AG09319 (cell line): Measurements from ENCODE around the gene TRANK1.

ENCODE experiments used
- DNase-seq: peaks from one replicate; pipeline ENCODE4 v3.0.0-alpha.2; 2010; ENCODE audit warnings: low read depth; ENCODE audit errors: extremely low read depth
- CTCF ChIP-seq: IDR thresholded peaks from 2 replicates; pipeline ENCODE4 v1.5.1; 2011; ENCODE audit warnings: low read depth, mild to moderate bottlenecking, inconsistent platforms, low read length, moderate library complexity

Gene TRANK1

DNA sequence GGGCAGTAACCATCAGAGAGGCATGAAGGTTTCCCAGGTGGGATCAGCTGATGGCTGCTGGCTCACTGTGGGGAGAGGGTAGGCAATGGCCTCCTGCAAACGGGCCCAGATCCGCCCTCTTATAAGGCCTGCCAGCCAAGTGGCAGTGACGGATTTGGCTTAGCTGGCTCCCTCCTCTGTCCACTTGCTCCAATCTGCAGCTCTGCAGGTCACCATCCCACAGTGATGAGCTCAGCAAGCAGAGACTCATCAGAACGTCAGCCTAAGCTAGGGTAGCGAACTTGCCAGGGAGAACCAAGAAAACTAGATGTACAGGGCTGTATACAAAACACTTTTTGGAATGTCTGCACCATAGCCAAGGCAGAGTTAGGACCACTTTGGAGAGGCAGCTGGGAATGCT, 117.7 kb downstream of the TRANK1 start:
- no peak for TF ChIP-seq CTCF

GRCh38 chr3:36826240-36826639, 118.6 kb downstream of the TRANK1 start:
- no peak for TF ChIP-seq CTCF

More for the DNA sequence above, 117.7 kb downstream of the TRANK1 start:
- DNase-seq: no peak

DNA sequence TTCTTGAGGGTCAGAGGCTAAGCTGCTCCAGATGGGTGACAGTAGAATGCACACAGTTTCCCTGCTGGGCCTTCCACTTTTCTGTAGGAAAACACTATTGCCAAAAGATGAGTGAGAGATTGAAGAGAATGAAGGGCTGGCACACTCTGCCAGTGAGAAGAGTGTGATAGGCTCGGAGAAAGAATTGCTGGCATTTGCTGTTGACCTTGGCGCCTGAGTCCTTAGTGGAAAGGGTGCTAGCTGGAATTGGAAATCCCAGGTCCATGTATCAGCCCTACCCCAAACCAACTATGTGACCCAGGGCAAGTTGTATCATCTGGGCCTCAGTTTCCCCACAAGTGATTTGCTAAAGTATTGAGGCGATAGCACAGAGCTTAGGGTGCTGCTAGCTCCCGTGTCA, 120.4 kb downstream of the TRANK1 start:
- no peak for TF ChIP-seq CTCF
- no peak for DNase-seq

More at GRCh38 chr3:36826240-36826639, 118.6 kb downstream of the TRANK1 start:
- no peak for DNase-seq

DNA sequence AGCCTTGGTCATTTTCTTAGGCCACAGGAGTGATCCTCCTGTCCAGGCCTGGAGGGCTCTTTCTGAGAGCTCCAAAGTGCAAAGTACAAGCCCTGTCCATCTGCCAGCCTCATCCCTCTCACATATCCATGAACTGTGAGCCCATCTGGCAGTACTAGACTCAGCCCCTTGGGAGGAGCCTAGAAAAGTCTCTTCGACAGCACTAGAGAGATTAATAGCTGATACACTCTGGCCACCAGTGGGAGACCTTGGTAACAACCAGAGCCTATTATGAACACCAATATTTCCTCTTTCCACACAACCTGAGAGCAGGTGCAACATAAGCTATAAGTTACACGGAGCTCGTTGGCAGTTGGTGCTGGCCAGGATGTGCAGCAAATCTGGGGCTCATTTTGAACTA, 121.0 kb downstream of the TRANK1 start:
- TF ChIP-seq CTCF: no peak

DNA sequence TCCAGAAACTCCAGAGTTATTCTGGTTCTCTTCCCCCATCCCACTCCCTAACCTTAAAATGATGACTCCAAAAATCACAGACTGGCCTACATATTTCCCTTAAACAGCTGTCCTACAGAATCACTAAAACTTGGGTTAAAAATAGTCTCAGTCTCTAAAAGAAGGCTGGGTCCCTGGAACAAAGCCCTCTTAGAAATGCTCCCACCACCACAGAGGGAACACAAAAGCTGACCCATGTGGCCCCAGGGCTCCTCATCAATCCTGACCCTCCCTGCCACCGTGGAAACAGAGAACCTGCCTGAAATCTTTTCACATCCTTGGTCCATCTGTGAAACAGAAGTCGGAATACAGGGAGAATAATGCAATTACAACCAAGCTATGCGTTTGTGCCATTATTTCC, 124.8 kb downstream of the TRANK1 start:
- no peak for DNase-seq
- no peak for TF ChIP-seq CTCF

More for the DNA sequence above, 121.0 kb downstream of the TRANK1 start:
- DNase-seq: no peak

- DNase-seq: no peak
- no peak for TF ChIP-seq CTCF
Observed at GRCh38 chr3:36817806-36818533, 126.9 kb downstream of the TRANK1 start.

DNA sequence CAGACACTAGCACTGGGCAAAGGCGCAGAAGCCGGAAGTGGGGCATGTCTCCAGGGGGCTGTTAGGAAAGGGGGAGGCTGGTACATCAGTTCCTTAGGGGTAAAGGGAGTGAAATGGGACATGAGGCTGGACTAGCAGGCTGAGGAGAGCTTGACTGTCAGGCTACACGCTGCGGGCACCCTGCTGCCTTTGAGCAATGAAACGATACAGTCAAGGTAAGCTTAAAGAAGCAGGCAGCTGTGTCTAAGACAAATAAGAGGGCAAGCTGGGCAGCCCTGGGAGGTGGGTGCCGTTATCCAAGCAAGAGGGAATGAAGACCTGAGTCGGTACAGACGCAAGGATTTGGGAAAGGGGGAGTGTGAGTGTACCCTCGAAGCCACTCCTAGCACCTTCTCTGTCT, 129.5 kb downstream of the TRANK1 start:
- DNase-seq: no peak
- no peak for TF ChIP-seq CTCF
